Ovary (tissue), 9 donors: ENCODE measurements around the gene PLXNA4. TPM values are rescaled to one million over a fixed set of nuclear protein-coding genes. Genes with fewer than 3 reads are reported as not detected.
"Not testable (repeated sequence)": the region's sequence is repeated elsewhere in the genome, so short reads cannot be mapped to it uniquely, and the experiment has no call there.

Source experiments
- DNase-seq, 5 donors: peaks; one replicate each; pipeline ENCODE4 v3.0.0-alpha.2; 2019 to 2020
- H3K27ac ChIP-seq, 2 donors: fragments of 200-600 bp; one replicate each; pipeline versions ENCODE4 v1.5.1 to v1.8.0; 2019 to 2022
- H3K27me3 ChIP-seq: fragments of 200-600 bp; one replicate; pipeline ENCODE4 v1.8.0; 2022
- H3K36me3 ChIP-seq: fragments of 200-600 bp; sonication (generic); one replicate; pipeline ENCODE4 v1.5.1; 2019
- H3K4me1 ChIP-seq: one replicate; pipeline ENCODE4 v1.8.1; 2013; ENCODE audit warnings: mild to moderate bottlenecking, moderate library complexity; ENCODE audit not compliant: insufficient read depth
- H3K4me3 ChIP-seq: fragments of 200-600 bp; sonication (generic); one replicate; pipeline ENCODE4 v1.5.1; 2017
- H3K9me3 ChIP-seq, 2 donors: fragments of 200-600 bp in 1 of 2; sonication (generic) in 1 of 2; one replicate each; pipeline versions ENCODE4 v1.5.1 to v1.8.1; 2013 to 2019; ENCODE audit warnings: mild to moderate bottlenecking in 1 of 2, moderate library complexity in 1 of 2
- CTCF ChIP-seq, 3 donors: fragments of 450-650 bp in 2 of 3; fragments of 200-600 bp in 1 of 3; IDR thresholded peaks; one replicate each; pipeline versions ENCODE4 v1.5.1 to v1.8.0; 2016 to 2022; ENCODE audit warnings: antibody characterized with exemption in 3 of 3, mild to moderate bottlenecking in 1 of 3
- EP300 ChIP-seq: sonication (generic); formaldehyde crosslinking; IDR thresholded peaks from one replicate; pipeline ENCODE4 v1.6.1; 2017; ENCODE audit warnings: antibody characterized with exemption
- POLR2A ChIP-seq: fragments of 450-650 bp; IDR thresholded peaks from one replicate; pipeline ENCODE4 v1.6.1; 2017; ENCODE audit warnings: antibody characterized with exemption, mild to moderate bottlenecking, moderate library complexity
- WGBS, 3 donors: extraction: QIAGEN DNeasy Blood & Tissue Kit in 1 of 3; methylation state at CpG; one replicate each; pipeline versions ENCODE4 v1.1.5 to v1.1.7; 2013 to 2017; 5-methylcytosine and 5-hydroxymethylcytosine counted together
- intact Hi-C, 4 donors: fragments of 100-400 bp; cut with DNase I; formaldehyde crosslinking; loops; one replicate each; pipeline versions ENCODE4 v1.11.0 to v1.15.1; 2022 to 2023
- polyA plus RNA-seq, 2 donors: library from polyadenylated mRNA; stranded (reverse); fragments of 200-250 nt in 1 of 2; fragments of 350-450 nt in 1 of 2; fragmentation: Illumina TruSeq in 1 of 2; extraction: RNeasy Lipid Tissue Mini Kit (QIAGEN cat#74804) in 1 of 2; gene quantifications; one replicate each; pipeline ENCODE4 v1.2.3, GENCODE V29; 2013 to 2014
- total RNA-seq, 7 donors: library from RNA; depleted of rRNA in 2 of 7; stranded (reverse); fragments of >200 nt in 2 of 7; fragmentation: NEBNext Ultra II Directional in 3 of 7; extraction: Animal tissue kit (Norgen Biotek cat#: 25700) in 3 of 7; gene quantifications; one replicate each; pipeline versions ENCODE4 v1.1.0 to v1.2.4, GENCODE V29; 2016 to 2023
- donor health status: DM: no; HTN: no; CAD: no; lungs with moderate emphysema.
- donor health status: DM: no; HTN: no; CAD: no.
- donor health status: Bipolar disorder and iron deficiency.
- donor health status: DM: yes; HTN: yes; CAD: no.
- donor health status: DM: no; HTN: no; CAD: no.
- donor health status: DM: yes; HTN: yes; CAD: no.

The PLXNA4 gene
- total and polyA plus RNA-seq, 9 donors = 5.1 to 39.9 (median 11.4) TPM

- TF ChIP-seq CTCF (IDR thresholded peaks at IDR 0.05) (no peak), POLR2A (no peak), EP300 (no peak)
- H3K27me3 ChIP-seq = no peaks in the 10 kb centered on the region
- H3K27ac ChIP-seq = no peak overlapping the region
- no peaks in the 10 kb centered on the region for H3K36me3 ChIP-seq
- WGBS, 3 donors = 94 to 97% (median 96%) methylated on average over 20 of the region's 20 CpGs
- H3K4me3 ChIP-seq = no peak overlapping the region
- H3K9me3 ChIP-seq = no peaks in the 10 kb centered on the region
- DNase-seq = no peak
- intact Hi-C loops = no loop called here
- H3K4me1 ChIP-seq = no peaks in the 10 kb centered on the region
Observed at GRCh38 chr7:132179681-132180080, 396.6 kb downstream of the PLXNA4 start.

GRCh38 chr7:132179080-132179430 lies 397.2 kb downstream of the PLXNA4 start:
- no peak for DNase-seq
- no peaks in the 10 kb centered on the region for H3K9me3 ChIP-seq
- WGBS, 3 donors = 76 to 90% (median 86%) methylated on average over 10 of the region's 10 CpGs

GRCh38 chr7:132178402-132179079 lies 397.7 kb downstream of the PLXNA4 start:
- intact Hi-C loops, DNase-seq: not testable (repeated sequence)
- 80 to 90% (median 81%) methylated on average over 8 of the region's 8 CpGs for WGBS, 3 donors

More at GRCh38 chr7:132179080-132179430, 397.2 kb downstream of the PLXNA4 start:
- intact Hi-C loops = no loop called here
- TF ChIP-seq EP300 (no peak), POLR2A (no peak), CTCF (IDR thresholded peaks at IDR 0.05) (no peak)
- Histone ChIP-seq H3K36me3 (no peaks in the 10 kb centered on the region), H3K27ac (no peak overlapping the region), H3K27me3 (no peaks in the 10 kb centered on the region), H3K4me1 (no peaks in the 10 kb centered on the region), H3K4me3 (no peak overlapping the region)

GRCh38 chr7:132177708-132178401 lies 398.4 kb downstream of the PLXNA4 start:
- intact Hi-C loops = no loop called here
- WGBS, 3 donors = 68 to 82% (median 75%) methylated on average over 10 of the region's 10 CpGs
- H3K9me3 ChIP-seq = no peaks in the 10 kb centered on the region
- H3K4me3 ChIP-seq = no peak overlapping the region
- no peaks in the 10 kb centered on the region for H3K36me3 ChIP-seq
- TF ChIP-seq CTCF (IDR thresholded peaks at IDR 0.05) (no peak), EP300 (no peak)
- no peak overlapping the region for H3K27ac ChIP-seq
- DNase-seq = no peak
- H3K4me1 ChIP-seq = no peaks in the 10 kb centered on the region
- no peaks in the 10 kb centered on the region for H3K27me3 ChIP-seq

More at GRCh38 chr7:132178402-132179079, 397.7 kb downstream of the PLXNA4 start:
- not testable (repeated sequence) for H3K4me1 ChIP-seq, H3K36me3 ChIP-seq, H3K27ac ChIP-seq, H3K27me3 ChIP-seq, H3K4me3 ChIP-seq, H3K9me3 ChIP-seq

GRCh38 chr7:132176719-132177118 lies 399.6 kb downstream of the PLXNA4 start:
- Histone ChIP-seq H3K36me3 (no peaks in the 10 kb centered on the region), H3K27ac (no peak overlapping the region), H3K9me3 (no peaks in the 10 kb centered on the region), H3K27me3 (no peaks in the 10 kb centered on the region), H3K4me3 (no peak overlapping the region), H3K4me1 (no peaks in the 10 kb centered on the region)
- TF ChIP-seq EP300 = no peak
- TF ChIP-seq POLR2A = no peak
- TF ChIP-seq CTCF (IDR thresholded peaks at IDR 0.05) = no peak
- 83 to 96% (median 96%) methylated on average over 8 of the region's 8 CpGs for WGBS, 3 donors
- intact Hi-C loops = no loop called here
- DNase-seq = no peak
